A204.1 (cell line): Measurements from ENCODE around the gene SLC34A3.

ENCODE experiments used
- FAIRE-seq: peaks from 2 replicates; lab custom pipeline; 2012; peaks lifted over from hg19 to GRCh38; lab: Jason Lieb, UNC

SLC34A3 gene

DNA sequence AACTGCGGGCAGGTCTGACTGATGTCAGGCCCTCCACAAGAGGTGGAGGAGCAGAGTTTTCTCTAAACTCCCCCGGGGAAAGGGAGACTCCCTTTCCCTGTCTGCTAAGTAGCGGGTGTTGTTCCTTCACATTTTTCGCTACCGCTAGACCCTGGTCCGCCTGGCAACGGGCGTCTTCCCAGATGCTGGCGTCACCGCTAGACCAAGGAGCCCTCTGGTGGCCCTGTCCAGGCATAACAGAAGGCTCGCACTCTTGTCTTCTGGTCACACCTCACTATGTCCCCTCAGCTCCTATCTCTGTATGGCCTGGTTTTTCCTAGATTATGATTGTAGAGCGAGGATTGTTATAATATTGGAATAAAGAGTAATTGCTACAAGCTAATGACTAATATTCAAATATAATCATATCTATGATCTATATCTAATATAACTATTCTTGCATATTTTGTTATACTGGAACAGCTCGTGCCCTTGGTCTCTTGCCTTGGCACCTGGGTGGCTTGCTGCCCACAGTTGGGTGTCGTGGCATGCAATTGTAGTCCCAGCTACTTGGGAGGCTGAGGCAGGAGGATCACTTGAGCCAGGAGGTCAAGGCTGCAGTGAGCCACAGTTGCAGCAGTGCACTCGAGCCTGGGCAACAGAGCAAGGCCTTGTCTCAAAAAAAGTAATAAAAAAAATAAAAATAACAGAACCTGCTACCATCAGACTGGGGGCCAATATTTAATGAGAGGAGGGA is 31.6 kb downstream of the SLC34A3 start:
- FAIRE-seq: peak; percentile 27

DNA sequence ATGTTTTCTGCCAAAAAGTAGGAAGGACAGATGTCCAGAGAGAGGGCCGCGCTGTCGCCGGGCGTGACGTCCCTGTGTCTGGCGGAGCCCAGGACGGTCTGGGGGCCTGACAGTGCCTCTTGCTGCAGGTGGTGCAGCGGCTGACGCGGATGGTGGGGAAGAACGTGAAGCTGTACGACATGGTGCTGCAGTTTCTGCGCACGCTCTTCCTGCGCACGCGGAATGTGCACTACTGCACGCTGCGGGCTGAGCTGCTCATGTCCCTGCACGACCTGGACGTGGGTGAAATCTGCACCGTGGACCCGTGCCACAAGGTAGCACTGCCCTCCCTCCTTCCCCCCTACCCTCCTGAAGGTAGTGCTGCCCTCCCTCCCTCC is 32.2 kb downstream of the SLC34A3 start:
- FAIRE-seq: no peak

DNA sequence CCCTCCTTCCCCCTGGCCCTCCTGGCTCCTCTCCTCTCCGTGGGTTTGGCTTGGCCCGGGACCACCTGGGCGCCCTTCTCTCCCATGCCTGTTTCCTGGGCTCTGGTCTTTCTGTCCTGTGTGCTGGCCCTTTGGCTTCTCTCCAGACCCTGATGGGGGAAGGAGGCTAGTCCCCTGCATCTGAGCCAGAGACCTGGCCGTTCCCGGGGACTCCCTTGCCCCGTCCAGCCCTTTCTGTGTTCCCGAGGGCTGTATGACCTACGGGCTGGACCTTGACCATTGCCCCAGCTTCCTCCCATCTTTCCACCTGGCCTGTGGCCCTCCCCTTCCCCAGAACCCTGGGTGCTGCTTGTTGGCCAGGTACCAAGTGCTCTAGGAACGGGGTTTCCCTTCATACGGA is 32.8 kb downstream of the SLC34A3 start:
- FAIRE-seq: no peak

DNA sequence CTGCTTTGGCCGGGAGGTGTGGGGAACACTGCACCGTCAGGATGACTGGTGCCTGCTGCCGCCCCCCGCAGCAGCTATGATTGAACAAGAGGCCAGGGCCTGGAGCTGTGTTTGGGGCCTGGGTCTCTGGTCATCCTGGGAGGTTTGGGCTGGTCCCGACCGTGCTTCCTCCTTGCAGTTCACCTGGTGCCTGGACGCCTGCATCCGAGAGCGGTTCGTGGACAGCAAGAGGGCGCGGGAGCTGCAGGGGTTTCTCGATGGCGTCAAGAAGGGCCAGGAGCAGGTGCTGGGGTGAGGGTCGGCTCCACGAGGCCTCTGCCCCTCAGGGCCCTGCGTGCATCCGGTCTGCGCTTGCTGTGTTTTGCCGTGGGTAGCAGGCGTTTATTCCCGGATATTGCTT is 33.4 kb downstream of the SLC34A3 start:
- FAIRE-seq: no peak

DNA sequence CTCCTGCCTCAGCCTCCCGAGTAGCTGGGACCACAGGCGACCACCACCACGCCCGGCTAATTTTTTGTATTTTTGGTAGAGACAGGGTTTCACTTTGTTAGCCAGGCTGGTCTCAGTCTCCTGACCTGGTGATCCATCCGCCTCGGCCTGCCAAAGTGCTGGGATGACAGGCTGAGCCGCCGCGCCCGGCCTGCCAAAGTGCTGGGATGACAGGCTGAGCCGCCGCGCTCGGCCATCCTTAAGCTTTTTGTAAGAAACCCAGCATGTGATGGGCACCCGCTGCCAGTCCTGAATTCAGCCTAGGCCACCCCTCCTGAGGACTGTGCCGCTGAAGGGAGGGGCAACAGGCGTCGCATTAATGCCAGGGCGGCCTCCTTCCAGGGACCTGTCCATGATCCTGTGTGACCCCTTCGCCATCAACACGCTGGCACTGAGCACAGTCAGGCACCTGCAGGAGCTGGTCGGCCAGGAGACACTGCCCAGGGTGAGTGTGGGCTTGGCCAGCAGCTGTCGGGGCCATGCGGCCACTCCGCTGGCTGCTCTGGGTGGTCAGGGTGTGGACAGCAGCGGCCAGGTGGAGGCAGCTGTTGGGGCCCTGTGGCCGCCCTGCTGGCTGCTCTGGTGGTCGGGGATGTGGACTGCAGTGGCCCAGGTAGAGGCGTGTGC is 34.9 kb downstream of the SLC34A3 start:
- FAIRE-seq: no peak

DNA sequence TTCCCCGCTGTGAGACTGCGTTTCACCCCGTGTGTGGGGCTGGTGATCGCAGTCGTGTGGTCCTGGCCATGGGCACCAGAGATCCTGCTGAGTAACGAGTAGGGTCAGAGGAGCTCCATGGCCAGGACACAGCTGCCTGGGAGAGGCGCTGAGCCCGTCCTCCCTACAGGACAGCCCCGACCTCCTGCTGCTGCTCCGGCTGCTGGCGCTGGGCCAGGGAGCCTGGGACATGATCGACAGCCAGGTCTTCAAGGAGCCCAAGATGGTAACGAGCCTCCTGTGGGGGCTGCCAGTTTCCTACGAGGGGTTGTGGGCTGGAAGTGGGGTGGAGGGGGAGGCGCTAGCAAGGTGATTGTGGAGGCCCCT is 35.4 kb downstream of the SLC34A3 start:
- no peak for FAIRE-seq

DNA sequence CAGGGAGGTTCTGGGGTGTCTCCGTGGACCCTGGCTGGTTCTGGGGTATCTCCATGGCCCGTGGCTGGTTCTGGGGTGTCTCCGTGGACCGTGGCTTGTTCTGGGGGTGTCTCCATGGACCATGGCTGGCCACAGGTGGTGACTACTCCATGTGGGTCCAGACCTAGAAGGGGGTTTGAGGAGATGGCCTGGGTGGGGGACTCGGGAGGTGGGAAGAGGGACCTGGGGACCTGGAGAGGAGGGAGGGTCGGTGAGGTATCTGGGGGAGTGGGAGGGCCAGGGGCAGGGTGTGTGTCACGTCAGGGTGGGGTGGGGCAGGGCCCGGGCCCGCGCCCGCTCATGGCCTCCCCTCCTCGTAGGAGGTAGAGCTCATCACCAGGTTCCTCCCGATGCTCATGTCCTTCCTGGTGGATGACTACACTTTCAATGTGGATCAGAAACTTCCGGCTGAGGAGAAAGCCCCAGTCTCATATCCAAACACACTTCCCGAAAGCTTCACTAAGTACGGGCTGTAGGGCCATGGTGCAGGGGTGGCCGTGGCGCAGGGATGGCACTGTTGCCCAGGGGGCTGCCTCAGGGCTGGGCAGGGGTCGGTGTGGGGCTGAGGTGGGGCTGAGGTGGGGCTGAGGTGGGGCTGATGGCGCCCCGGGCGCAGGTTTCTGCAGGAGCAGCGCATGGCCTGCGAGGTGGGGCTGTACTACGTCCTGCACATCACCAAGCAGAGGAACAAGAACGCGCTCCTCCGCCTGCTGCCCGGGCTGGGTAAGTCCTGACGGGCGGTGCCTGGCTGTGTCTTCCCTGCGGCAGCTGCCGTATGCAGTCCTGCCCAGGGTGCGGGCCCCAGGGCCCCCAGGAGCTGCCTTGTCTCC is 36.1 kb downstream of the SLC34A3 start:
- no peak for FAIRE-seq

DNA sequence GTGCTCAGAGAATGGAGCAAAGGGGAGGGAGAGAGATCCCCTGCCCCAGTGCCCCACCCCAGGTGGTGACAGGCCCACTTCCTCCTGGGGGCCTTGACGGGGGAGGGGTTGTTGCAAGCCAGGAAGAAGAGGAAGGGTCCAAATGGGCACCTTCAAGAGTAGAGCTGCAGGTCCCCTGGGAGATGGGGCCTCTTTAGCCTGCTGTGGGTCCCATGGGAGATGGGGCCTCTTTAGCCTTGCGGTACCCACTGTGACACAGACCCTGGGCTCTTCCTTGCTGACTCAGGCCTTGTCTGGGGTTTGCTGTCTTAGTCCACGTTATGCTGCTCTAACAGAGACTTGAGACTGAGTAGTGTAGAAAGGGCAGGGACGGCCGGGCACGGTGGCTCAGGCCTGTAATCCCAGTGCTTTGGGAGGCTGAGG is 37.2 kb downstream of the SLC34A3 start:
- no peak for FAIRE-seq

DNA sequence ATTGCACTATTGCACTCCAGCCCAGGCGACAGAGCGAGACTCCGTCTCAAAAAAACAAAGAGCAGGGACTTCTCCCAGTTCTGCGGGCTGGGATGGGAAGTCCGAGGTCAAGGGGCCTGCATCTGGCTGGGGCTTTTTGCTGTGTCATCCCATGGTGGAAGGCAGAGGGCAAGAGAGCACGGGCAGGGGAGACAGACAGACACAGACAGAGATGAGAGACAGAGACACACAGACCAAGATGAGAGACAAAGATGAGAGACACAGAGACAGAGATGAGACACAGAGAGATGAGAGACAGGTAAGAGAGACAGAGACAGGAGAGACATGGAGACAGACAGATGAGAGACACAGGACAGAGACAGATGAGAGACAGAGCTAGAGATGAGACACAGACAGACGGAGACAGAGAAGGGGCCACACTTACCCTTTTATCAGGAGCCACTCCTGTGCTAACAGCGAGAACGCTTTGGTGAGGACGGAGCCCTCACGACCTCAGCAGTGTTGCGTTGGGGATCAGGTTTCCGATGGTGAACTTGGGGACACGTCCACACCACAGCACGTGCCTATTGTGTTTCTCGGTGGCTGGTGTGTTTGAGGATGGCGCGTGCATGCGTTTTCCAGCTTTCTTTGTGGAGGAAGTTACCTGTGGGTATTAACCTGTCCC is 38.0 kb downstream of the SLC34A3 start:
- no peak for FAIRE-seq

DNA sequence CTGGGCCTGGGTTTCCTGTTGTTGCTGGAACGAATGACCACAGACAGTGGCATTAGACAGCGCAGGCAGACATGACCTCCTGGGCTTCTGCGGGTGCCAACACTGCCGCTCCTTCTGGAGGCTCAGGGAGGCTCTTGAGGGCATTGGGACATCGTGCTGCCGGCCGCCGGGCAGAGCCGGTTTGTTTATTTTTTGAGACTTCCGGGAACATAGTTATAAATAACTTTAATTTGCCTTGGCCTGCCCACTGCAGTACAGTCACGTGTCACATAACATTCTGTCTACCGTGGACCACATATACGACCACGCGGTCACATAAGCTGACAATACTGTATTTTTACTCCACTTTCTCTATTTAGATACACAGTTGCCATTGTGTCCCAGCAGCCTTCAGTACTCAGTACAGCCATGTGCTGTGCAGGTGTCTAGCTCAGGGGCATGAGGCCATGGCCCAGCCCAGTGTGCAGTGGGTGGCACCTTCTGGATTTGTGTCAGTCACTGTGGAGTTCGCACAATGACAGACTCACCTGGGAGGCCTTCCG is 38.6 kb downstream of the SLC34A3 start:
- FAIRE-seq: no peak

DNA sequence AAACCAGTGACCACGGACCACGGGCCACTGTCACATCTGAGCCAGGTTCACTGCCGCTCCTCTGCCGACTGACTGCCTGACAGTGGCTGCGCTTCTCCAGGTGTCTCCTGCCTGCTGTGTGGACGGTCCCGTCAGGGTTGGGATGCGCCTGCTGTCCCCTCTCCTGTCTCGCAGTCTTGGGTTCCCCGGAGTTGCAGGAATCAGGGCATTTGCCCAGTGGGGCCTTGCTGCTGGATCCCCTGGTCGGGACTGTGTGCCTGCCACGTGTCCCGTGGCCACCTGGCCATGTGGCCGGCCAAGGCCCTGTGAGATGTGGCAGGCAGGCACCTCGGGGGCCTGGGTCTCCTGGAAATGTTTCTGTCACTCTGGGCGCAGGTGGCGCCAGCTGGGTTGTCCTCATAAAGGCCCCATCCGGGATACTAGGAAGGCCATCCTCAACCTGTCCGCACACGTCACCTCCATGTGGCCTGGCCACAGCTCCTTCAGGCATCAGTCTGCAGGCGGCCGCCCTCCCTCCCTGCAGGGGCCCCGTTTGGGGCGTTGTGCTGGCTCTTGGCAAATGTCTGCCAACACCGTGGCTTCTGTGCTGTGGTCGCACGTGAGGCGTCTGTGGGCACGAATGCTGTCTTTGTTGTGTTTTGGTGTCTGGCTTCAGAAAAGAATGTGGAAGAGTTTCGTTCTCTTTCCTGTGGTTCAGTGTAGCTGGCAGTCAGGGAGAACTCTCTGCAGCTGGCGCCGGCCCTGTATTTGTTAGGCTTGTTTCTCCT is 40.4 kb downstream of the SLC34A3 start:
- FAIRE-seq: no peak

DNA sequence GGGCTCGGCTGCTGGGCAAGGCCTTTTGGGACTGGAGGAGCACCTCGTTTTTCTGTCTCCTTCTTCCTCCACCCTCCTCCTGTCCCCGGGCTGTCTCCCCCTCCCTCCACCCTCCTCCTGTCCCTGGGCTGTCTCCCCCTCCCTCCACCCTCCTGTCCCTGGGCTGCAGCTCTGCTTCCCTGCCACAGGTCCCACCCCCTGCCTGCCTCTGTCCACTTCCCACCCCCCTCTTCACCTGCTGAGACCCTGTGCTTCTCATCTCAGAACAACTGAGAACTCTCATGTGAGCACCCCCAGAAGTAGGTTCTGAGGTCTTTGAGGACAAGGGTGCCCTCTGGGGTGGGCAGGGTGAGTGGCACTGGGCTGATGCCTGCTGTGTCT is 41.0 kb downstream of the SLC34A3 start:
- FAIRE-seq: no peak

DNA sequence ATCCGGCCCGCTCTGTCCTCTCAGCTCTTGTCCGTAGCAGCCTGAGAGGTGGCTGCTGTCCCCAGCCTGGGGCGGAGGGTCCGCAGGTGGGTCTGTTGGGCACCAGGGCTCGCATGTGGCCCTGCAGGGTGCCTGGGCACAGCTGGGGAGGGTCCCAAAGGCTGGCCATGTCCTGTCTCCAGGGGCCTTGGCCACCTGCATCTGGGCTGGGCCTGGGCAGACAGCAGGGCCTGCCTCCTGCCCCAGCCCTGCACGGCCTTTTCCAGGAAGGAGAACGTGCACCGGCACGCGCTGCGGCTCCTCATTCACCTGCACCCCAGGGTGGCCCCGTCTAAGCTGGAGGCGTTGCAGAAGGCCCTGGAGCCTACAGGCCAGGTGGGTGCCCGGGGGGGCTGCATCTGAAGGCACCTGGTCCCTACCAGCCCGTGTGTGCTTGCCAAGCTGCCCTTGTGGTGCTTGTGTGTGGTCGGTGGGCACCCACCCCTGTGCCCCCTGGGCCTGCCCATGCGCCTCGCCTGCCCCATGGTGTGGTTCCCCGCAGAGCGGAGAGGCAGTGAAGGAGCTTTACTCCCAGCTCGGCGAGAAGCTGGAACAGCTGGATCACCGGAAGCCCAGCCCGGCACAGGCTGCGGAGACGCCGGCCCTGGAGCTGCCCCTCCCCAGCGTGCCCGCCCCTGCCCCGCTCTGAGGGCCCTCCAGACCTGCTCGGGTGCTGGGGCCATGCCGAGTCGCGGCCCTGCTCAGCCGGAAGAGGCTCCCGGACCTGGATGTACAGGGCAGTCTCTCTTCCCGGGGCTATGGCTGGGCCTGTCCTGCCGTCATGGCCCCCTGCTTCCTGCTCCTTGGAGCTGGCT is 41.8 kb downstream of the SLC34A3 start:
- no peak for FAIRE-seq

DNA sequence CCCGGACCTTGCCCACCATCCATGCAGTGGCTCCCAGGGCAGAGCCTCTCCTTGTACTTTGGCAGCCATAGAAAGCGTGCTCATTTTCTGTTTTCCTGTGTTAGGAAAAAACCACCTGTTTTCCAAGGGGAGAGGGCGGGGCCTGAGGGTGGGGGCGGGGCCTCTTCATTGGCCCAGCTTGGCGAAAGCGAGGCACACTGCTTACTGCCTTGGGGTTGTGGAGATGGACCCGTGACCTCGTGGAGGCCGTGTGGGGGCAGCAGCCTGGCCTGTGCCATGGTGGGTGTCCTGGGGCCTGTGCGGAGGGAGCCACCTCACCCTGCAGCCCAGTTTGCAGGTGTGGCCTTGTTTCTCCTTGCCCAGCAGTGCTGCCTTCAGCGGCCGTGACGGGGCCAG is 42.4 kb downstream of the SLC34A3 start:
- FAIRE-seq: no peak

DNA sequence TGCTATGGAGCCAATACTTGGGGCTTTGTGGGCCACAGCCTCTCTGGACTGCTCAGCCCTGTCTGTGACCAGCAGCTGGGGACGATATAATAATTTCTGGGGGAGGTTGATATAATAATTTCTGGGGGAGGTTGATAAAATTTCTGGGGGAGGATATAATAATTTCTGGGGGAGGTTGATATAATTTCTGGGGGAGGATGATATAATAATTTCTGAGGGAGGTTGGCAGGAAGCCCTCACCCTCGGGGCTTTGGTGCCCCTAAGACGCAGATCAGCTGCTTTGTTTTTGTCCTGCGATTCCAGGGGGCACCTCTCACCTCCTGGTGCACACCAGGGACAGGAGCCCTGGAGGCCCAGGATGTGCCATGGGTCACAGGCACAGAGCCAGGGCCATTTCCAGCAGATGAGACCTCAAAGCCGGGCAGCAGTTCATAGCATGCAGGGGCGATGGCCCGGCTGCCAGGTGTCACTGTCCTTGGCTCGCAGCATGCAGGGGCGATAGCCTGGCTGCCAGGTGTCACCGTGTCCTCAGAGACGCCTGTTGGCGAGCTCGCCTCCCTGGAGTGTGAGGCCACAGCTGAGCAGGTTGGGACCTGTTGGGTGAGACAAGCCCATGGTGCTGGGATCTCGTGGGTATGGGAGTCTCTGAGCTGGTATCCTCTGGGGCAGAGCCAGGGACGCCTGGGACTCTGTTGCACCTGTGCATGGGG is 43.1 kb downstream of the SLC34A3 start:
- no peak for FAIRE-seq

DNA sequence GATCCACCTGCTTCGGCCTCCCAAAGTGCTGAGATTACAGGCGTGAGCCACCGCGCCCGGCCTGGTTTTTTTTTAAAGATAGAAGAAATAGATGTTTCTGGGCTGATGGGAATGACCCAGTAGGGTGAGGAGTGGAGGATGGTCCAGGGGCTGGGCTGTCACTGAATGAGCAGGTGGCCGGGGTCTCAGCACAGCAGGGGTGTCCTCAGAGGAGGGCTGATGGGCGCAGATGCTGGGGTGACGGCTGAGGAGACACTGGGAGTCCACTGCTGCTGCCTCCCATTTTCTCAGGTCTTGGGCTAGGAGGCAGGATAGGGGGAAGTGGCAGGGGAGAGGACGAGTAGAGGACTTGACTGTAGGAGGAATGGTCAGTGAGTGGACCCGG is 44.5 kb downstream of the SLC34A3 start:
- FAIRE-seq: no peak

DNA sequence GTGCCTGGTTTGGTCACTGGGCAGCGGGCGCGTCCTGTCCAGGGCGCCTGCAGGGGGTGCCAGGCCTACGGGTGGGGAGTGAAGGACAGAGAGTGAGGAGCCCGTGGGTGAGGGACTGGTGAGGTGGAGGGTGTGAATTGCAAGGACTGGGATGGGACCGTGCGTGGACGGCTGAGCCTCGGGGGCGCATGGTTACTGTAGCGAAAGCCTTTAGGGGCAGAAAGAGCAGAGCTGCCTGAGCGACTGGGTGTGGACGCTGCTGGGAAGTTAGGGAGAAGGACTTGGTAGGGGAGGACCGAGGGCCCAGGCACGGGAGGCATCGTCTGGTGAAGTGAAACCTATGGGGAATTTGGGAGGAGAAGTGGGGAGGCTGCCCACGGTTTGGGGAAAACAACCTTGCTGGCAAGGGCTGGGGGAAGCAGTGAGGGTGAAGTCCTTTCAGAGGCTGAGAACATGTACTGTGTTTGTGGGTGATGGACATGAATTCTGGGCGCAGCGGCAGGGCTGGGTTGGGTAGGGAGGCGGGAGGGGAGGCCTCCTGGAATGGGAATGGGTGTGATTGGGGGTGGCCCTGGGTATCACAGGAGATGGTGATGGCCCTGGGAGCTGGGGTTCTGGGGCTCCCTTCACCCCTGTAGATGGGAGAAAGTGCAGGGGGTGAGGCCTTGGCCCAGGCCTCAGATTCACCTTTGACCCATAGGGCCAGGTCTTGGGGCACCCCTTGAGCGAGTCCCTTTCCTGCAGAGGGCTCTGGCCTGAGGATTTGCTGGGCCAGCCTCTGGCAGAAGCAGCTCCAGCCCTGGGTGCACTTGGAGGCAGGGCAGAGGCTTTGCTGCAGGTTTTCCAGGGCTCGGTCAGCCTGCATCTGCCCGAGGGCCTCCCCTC is 45.1 kb downstream of the SLC34A3 start:
- FAIRE-seq: no peak

DNA sequence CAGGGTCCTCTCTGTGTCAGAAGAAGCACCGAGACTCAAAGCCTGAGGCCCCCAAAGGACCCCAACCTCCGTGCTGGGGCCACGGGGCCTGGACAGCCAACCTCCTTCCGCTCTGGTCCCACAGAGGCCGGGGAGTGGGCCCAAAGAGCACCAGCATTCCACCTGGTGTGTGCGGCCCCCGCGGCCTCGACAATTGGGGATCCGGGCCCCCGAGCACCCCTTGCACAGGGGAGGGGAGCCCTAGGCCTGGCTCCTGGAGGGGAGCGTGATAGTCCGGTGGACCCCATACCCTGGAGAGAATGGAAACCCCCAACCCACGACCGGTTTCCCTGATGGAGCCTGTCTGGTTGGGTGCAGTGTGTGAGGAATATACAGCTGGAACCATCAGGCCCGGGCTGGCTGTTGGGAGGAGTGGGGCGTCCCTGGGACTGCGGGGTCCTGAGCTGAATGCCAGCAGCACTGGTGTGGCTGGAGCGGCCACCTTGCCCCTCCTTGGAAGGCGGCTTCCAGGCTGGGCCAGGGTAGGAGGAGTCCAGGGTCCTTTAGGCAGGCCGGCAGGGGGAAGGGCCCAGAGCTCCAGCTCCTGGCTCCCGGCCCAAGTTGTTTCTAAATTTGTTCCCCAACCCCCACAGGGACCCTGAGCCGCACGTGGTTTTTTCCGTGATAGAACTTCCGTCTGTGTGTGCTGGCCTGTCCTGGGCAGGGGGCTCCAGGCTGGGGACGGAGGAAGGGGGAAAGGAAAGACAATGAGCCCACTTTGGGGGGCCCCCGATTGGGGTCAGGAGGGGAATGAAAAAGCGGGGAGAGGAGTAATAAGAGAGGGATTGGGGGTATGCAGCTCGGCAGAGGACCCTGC is 46.0 kb downstream of the SLC34A3 start:
- FAIRE-seq: no peak
